Fibroblast of mammary gland (primary cell): ENCODE results near the gene FAM83E.
A peak's percentile ranks its signal among the peaks of the same experiment; 100 is the strongest.

Source experiments
- DNase-seq: peaks from one replicate; pipeline ENCODE4 v3.0.0-alpha.2; 2010; ENCODE audit warnings: low read depth
- H3K4me3 ChIP-seq: 2 replicates; pipeline ENCODE4 v1.5.1; 2011; ENCODE audit warnings: low read depth, mild to moderate bottlenecking, low read length, moderate library complexity; ENCODE audit not compliant: control insufficient read depth
- TF ChIP-seq, protein P1 (sequence below): conservative IDR thresholded peaks from 2 replicates; pipeline ENCODE4 v1.5.1; 2011; ENCODE audit warnings: low read depth, low read length, inconsistent platforms; ENCODE audit not compliant: control insufficient read depth, insufficient read depth

FAM83E gene

DNA sequence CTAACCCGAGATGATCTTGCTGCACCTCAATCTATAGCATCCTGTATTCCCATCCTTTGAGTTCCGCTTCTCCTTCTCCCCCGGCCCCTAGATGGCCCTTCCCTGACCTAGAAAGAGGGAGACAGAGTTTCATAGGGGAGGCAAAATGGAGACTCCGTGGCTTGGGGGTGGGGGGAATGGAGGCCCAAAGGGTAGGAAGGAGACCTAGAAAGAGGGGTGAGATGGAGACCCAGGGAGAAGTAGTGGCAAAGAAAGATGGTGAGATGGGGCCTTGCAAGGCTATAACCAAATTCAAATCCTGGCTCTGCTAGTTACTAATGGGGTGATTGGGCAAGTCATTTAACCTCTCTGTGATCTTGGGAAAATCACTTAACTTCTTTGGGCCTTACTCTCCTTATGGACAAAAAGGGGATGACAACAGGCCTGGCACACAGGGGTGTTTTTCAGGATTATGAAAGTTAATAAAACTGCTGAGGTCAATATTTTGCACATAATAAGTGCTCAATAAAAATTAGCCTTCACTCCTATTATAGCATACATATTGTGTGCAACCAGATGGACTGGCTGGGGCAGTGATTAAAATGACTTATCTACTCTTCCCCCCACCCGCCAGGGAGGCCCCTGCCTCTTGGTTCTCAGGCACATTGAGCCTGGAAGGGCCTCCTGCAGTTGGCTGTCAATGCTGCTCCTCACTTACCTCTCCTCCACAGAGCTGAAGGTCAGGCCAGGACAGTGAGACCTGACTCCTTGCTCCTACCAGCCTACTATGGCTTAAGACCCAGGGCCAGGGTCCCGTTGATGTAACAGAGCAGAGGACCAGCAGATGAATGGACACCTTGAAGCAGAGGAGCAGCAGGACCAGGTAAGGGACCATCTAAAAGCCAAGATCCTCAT lies 5.1 kb upstream of the FAM83E start:
- peak overlapping the region; percentile 100 for H3K4me3 ChIP-seq
- TF ChIP-seq, protein P1, sequence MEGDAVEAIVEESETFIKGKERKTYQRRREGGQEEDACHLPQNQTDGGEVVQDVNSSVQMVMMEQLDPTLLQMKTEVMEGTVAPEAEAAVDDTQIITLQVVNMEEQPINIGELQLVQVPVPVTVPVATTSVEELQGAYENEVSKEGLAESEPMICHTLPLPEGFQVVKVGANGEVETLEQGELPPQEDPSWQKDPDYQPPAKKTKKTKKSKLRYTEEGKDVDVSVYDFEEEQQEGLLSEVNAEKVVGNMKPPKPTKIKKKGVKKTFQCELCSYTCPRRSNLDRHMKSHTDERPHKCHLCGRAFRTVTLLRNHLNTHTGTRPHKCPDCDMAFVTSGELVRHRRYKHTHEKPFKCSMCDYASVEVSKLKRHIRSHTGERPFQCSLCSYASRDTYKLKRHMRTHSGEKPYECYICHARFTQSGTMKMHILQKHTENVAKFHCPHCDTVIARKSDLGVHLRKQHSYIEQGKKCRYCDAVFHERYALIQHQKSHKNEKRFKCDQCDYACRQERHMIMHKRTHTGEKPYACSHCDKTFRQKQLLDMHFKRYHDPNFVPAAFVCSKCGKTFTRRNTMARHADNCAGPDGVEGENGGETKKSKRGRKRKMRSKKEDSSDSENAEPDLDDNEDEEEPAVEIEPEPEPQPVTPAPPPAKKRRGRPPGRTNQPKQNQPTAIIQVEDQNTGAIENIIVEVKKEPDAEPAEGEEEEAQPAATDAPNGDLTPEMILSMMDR = no peak
- peak; percentile 53 for DNase-seq

DNA sequence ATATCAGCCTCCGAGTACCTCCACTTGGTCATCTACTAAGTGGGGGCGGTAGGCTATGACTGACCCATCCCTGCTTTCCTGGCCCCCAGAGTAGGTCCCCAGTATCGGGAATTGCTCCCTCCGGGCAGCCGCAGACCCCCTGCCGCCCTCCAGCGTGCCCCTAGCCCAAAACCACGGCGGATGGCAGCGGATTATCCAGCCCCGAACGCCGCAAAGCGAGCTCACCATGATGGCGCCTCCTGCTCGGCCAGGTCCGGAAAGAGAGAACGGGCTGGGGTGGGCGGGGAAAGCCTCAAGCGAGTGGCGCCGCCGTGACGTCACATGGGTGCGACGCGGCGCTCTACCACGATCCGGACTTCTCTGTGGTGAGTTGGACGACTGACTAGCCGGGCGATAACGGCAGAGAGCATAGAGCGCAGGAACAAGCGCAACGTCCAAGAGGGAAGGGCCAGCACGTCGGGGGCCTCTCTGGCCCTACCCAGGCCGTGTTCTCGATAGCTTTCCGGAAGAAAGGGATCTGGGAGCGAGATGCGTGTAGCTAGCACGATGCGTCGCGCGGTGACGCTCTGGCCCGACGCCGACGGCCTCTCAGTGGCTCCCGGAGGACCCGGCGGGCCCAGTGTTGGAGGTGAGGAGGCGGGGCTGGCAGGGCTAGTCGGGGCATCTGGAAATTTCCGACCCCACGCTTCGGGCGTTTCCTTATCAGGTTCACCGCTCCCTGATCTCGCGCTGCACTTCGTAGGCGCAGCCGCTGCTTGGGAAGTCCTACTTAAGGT lies 4.2 kb upstream of the FAM83E start, which contains the start of the genes RPL18 and SPHK2:
TSS of gene RPL18 (minus strand) at position 263 of the 776 bp plus-strand sequence. CDS start at position 228, 35 bp downstream.
TSS of gene SPHK2 (plus strand) at position 591 of the 776 bp plus-strand sequence. CDS start 1,009 bp downstream, outside the sequence.
- peak; percentile 100 for DNase-seq
- peak within 1 kb of the TSS; percentile 100 for H3K4me3 ChIP-seq
- TF ChIP-seq, protein P1 = no peak

DNA sequence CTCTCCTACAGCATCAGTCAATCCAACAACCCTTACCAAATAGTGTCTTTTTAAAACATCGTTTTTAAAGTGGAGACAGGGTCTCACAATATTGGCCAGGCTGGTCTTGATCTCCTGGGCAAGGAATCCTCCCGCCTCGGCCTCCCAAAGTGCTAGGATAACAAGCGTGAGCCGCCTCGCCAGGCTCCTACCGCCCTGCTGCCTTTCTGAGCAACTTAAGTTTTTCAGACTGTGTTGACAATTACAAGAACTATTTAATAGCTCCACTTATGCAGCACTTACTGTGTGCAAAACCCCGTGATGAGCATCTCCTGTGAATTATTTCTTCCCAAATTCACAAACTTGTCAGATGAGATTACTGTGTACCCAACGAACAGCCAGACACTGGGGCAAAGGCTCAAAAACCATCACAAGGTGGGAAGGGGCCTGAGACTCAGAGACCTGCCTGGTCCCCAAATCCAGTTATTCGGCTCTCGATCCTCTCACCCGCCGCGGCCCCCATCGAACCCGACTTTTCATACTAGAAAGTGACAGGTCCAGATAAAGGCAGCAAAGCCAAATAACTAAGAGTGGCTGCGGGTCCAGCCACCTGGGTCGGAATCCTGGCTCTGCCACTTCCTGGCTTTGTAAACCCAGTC lies 3.5 kb upstream of the FAM83E start:
- no peak for DNase-seq
- TF ChIP-seq, protein P1 = no peak
- peak overlapping the region; percentile 100 for H3K4me3 ChIP-seq

DNA sequence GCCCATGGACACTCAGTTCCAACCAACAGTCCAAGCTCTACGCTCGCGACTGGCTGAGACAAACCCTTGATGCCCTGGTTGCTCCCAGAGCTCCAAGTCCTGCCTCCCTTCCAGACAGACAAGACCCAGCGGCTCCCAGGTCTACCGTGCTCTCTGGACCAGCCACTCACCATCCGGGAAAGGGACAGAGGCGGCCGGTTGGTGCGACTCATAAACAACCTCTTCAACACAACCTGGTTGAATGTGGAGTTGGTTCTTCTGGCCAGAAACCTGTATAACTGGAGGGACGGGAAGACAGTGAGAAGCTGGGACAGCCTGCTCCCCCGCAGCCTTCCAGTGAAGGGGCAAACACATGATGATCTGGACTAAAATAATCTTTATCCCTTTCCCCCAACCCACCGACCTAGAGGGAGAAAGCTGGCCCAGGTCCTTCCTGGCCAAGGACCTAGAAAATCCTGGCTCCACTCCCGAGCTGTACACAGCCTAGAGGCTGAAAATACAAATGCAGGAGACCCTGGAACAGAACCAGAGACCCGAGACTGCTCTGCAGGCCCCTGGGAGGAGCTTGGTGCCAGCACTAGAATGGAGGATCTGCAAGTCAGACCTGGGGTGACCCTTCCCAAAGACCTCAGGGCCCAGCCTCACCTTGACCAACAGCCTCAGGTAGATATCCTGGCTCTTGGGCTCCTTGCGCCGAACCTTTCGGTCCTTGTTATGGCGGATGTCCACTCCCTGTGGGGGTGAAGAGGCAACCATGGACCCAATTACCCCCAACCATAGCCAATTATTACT lies 2.5 kb upstream of the FAM83E start:
- DNase-seq = no peak
- TF ChIP-seq, protein P1 = peak; percentile 1
- H3K4me3 ChIP-seq = peak overlapping the region; percentile 100

DNA sequence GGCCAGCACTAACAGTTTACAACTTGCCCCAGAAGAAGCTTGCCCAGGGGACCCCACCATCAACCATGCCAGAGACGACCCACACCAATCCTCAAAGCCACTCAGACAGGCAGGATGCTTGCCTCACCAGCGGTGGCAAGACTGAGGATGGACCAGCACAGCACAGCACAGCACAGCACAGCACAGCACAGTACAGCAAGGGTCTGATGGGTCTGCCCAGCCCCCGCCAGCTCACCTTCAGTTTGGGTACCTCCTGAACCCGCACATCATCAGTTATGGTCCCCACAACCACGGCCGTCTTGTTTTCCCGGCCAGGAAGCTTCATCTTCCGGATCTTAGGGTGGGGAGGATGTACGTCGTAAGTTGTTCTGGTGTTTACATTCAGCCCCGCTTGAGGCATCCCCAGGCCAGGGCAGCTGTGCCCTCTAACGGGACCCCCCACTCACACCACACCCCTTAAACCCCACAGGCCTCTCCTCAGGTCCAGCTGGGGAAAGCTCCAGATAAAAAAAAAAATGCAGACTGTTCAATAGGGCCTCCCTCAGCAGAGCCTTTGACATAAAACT lies 1.7 kb upstream of the FAM83E start:
- no peak for DNase-seq
- peak overlapping the region; percentile 100 for H3K4me3 ChIP-seq
- TF ChIP-seq, protein P1 = no peak
